Left renal cortex interstitium (tissue), 4 donors: Measurements from ENCODE around the gene ARHGAP23. TPM values are rescaled to one million over a fixed set of nuclear protein-coding genes. Genes with fewer than 3 reads are reported as not detected.
"Not testable (repeated sequence)": the region's sequence is repeated elsewhere in the genome, so short reads cannot be mapped to it uniquely, and the experiment has no call there.

Source experiments
- DNase-seq, 4 donors: peaks; one replicate each; pipeline ENCODE4 v3.0.0-alpha.2; 2013; ENCODE audit warnings: low read depth in 4 of 4, low spot score in 2 of 4, missing footprints in 1 of 4
- polyA plus RNA-seq, 4 donors: library from polyadenylated mRNA; unstranded; fragments of 120-200 nt; gene quantifications; one replicate each; pipeline ENCODE4 v1.2.1, GENCODE V29; 2013; ENCODE audit not compliant: insufficient read length in 4 of 4

The ARHGAP23 gene
- polyA plus RNA-seq, 4 donors, result 54.4 to 70.4 (median 63.1) TPM

DNA sequence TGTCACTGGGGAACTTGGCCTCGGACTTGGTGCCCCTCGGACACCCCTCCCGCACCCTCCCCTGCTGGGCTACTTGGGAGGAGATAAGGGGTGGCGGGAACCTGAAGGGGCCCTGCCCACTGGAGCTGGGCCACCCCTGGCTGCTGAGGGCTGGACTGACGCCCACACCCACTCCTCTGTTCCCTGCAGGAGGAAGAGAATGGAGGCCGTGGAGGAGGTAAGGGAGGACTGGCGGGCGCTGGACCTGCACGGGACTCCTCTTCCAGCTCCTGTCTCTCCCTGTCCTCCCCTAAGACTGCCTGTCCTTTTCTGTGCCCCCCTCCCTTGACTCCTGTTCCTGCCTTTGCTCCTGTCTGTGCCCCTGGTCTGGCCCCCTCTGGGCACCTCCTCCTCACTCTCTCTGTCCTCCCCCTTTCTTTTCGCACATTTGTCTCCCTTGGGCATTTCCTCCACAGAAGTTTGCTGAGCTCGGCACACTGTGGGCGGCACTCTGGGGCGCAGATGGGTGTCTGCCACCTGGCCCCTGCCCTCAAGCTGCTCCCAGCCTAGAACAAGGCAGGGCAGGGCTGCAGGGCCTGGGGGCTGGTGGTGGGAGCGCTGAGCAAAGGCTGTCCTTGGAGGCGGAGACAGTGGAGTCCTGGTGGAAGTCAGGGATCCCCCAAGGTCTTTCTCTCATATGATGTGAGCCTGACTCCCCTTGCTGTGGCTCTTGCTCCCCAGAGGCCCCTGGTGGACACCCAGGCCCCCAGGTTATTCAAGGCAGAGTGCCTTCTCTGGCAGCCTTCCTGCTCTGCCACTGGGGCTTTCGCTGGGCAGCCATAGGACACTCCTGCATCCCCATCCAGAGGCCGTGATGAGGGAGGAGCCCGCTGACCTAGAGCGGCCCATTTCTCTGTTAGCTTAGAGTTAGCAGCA is 32.7 kb downstream of the ARHGAP23 start:
- DNase-seq, result no peak

DNA sequence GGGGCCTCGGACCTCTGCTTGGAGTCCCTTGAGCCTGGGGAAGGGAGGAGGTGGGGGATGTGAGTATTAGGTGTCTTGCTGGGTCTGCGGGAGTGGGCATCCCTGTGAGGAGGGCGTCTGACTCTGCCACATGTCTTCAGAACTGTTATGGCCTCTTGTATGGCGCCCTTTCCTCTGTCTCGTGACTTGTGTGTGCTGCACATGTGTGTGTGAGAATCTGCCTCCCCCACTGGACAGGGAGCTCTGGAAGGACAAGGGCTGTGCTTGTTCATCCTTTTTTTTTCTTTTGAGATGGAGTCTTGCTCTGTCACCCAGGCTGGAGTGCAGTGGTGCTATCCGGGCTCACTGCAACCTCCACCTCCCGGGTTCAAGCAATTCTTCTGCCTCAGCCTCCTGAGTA is 33.4 kb downstream of the ARHGAP23 start:
- no peak for DNase-seq

DNA sequence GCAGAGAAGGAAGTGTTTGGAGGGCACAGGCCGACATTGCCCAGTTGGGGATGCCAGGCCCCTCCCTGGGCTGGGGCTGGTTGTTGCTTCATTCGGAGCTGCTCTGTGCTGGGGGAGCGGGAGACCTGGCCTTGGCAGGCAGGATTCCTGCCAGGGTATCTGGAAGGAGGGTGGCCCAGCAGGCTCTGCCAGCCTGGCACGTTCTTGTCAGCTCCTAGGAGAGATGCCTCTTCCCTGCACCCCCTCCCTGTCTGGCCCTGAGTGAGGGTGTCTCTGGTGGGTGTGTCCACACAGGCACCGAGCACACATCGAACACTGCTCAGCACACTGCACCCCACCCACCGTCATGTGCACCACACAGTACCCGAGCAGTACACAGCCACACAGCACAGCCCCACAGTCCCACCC is 35.2 kb downstream of the ARHGAP23 start:
- no peak for DNase-seq

DNA sequence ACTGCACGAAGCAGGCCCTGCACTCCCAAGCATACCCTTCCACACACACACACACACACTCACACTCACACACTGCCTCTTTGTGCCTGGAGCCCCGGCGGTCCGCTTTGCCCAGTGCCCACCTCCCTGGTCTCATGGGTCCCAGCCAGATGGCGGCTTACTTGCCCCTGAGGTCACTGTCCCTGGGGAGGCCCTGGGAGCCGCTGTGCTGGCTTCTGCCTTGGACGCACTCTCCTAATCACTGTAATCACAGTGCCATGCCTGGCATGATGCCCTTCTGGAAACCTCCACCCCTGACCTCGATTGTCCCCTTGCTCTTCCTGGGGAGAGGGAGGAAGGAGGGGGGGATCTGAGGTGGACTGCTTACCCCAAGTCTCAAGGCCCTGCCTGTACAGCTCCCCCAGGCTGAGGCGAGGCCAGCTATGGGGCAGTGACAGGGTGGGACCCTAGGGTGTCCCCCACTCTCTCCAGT is 36.0 kb downstream of the ARHGAP23 start:
- no peak for DNase-seq

DNA sequence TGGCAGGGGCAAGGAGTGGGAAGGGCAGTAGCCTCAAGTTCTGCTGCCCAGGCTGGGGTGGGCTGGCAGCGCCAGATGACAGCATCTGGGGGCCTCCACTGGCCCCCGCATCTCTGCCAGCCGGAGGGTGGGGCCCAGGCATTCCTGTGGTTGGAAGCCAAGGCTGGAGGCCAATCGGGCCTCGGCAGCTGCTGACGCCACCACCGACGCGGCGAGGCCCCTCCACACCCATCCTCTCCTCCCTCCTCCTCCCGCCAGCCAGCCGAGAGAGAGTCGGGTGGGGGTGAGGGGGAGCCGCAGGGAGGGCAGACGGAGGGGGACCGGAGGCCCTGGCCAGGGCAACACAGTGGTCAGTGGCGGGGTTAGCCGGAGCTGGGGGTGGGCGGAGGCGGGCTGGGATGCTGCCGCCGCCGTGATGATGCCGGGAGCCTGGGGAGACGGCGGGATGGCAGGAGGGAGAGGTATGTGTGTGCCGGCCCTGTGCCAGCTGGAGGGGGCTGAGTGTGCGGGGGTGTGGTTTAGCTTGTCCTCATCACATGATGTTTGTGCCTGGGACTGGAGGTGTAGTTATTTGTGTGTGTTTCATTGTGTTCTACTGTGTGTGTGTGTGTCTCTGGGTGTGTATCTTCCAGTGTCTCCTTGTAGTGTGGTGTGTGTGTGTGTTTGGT is 36.6 kb downstream of the ARHGAP23 start:
- no peak for DNase-seq

DNA sequence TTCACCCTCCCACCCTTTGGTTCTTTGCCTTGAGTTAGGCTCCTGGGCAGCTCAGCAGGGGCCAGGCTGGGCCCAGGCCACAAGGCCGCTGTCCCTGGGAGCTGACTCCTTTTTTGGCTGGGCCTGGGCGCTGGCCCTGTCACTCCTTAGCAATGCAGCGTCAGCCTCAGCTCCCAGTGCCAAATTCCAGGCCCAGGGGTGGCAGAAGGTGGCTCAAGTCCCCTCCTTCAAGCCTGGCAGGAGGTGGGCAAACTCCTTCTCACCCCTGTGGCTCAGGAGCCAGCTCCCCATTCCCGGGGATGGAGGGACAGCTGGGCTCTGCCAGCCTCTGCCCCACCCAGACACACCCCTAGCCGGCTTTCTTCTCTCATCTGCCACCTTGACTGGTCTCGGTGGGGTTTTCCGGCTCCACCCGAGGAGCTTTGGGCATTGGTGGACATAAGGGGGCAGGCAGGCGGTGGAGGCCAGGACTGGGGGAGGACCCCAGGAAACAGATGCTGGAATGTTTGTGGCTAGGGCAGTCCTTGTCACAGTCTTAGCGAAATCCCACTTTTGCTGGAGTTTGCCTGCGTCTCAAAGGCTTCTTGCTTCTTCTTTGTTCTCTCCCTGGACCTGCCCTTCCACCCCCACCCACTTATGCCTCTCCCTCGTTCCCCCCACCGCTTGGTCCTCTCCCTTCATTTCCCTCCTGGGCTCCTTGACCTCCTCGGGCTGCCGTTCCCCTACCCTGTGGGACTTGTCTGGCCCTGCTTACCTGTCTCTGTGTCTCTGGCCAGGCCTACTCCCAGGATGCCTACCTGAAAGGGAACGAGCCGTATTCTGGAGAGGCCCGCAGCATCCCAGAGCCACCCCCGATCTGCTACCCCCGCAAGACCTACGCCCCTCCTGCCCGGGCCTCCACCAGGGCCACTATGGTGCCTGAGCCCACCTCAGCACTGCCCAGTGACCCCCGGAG is 37.4 kb downstream of the ARHGAP23 start:
- no peak for DNase-seq

DNA sequence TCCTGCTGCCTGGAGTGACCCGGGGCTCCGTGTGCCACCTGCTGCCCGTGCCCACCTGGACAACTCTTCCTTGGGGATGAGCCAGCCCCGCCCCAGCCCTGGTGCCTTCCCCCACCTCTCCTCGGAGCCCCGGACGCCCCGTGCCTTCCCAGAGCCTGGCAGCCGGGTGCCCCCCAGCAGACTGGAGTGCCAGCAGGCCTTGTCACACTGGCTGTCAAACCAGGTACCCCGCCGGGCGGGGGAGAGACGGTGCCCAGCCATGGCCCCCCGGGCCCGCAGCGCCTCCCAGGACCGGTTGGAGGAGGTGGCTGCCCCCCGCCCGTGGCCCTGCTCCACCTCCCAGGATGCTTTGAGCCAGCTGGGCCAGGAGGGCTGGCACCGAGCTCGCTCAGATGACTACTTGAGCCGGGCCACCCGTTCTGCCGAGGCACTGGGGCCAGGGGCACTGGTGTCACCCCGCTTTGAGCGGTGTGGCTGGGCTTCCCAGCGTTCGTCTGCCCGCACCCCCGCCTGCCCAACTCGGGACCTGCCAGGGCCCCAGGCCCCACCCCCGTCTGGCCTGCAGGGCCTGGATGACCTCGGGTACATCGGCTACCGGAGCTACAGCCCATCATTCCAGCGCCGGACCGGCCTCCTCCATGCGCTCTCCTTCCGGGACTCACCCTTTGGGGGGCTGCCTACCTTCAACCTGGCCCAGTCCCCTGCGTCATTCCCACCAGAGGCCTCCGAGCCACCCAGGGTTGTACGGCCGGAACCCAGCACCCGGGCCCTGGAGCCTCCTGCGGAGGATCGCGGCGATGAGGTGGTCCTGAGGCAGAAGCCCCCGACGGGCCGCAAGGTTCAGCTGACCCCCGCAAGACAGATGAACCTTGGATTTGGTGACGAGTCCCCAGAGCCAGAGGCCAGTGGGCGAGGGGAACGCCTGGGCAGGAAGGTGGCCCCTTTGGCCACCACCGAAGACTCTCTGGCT is 38.4 kb downstream of the ARHGAP23 start:
- DNase-seq, result no peak

DNA sequence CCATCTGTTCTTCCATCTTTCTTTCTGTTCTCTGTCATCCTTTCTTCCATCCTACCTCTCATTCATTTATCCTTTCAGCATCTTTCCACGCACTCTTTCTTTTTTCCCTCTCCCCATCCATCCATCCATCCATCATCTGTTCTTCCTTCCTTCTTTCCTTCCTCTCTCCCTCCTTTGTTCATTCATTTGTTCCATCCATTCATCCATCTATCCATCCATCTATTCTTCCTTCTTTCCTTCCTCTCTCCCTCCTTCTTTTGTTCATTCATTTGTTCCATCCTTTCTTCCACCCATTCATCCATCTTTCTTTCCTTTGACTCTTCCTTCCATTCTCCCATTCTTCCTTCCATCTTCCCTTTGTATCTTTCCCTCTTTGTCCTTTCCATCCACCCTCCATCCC is 39.2 kb downstream of the ARHGAP23 start:
- no peak for DNase-seq

DNA sequence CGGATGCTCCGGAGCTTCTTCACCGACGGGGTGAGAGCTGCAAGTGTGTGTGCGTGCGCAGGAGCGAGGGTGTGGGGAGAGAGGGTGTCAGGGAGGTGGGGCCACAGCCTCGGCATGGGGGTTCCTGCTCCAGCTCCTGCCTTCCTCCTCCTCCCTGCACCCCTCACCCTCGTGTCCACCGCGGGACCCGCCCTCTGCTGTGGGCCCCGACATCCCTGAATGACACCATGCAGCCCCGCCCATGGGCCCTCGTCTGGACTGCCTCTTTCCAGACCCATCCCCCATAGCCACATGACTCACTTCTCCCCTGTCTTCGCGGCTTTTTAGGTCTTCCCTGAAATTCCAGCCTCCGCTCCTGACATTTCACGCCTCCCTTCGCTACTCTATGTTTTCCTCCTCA is 41.6 kb downstream of the ARHGAP23 start:
- DNase-seq, result no peak

DNA sequence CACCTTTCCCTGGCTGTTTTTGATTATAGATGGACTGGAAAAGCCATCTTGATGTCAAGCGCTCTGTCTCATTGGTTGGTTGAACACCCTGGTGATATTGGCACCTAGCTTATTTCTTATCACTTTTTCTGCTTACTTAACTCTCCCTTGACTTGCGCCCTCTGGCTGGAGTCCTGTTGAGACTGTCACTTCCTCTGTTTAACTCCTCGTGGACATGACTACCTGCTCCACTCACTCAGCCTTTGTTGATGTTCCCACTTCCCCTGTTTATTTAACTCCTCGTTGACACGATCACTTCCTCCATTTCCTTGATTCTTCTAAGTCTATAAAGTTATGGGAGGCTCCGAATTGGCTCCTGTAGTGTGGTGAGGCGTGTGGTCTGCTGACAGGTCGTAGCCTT is 43.0 kb downstream of the ARHGAP23 start:
- DNase-seq, result not testable (repeated sequence)

DNA sequence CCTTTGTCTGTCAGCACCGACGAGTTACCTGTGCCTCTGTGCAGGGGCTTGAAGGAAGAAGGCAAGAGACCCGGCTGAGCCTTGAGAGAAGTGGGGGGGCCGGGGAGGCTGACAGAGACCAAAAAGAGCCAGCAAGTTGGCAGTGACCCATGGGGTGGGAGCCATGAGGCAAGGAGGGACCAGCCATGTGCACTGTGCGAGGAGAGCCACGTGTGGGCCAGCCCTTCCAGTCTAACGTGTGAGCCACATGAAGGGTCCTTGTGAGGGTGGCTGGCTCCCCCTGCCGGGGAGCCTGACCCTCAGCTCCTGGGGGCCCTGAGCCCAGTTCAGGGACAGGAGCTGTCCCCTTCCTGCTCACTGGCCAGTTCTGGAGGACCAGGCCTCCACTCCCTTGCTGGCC is 46.4 kb downstream of the ARHGAP23 start:
- DNase-seq, result not testable (repeated sequence)

DNA sequence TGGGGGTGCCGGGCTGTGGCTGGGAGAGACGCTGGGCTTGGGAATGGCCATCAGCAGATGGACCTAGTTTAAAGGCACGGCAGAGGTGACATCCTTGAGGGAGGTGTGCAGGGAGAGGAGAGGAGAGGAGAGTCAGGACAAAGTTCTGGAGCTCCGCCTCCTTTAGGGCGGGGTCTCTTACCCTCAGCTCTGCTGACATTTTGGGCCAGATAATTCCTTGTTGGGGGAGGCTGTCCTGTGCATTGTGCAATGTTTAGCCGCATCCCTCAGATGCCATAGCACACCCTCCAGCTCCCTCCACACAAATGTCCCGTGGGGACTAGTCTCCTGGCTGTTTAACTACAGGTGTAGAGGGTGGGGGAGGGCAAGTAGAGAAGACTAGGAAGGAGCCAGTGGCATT is 48.3 kb downstream of the ARHGAP23 start:
- no peak for DNase-seq

DNA sequence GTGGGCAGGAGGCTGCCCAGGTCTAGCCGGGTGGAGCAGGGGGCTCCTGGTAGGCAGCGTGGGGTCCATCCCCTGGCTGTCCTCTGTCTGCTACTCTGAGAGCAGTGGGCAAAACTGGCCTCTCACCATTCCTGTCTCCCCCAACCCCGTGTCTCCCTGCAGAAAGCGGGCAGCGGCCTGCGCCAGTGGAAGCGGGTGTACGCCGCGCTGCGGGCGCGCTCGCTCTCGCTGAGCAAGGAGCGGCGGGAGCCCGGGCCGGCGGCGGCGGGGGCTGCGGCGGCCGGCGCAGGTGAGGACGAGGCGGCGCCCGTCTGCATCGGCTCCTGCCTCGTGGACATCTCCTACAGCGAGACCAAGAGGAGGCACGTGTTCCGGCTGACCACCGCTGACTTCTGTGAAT is 49.2 kb downstream of the ARHGAP23 start:
- not testable (repeated sequence) for DNase-seq

DNA sequence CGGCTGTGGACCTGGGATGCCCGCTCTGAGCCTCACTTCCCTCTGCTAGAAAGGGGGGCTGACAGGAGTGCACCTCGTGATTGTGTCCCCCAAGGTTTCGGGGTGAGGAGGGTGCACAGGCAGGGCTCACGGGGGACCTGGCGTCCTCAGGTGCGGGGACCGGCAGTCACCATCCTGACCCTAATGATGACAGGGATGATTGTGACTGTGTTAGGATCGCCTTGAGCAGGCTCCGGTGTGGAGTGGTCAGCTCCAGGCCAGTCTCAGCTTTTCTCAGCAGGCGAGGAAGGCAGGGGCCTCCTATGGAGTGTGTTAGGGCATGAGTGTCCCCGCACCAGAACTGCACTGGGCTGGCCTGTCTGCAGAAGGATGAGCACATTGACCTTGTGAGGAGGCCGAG is 49.7 kb downstream of the ARHGAP23 start:
- DNase-seq, result not testable (repeated sequence)

DNA sequence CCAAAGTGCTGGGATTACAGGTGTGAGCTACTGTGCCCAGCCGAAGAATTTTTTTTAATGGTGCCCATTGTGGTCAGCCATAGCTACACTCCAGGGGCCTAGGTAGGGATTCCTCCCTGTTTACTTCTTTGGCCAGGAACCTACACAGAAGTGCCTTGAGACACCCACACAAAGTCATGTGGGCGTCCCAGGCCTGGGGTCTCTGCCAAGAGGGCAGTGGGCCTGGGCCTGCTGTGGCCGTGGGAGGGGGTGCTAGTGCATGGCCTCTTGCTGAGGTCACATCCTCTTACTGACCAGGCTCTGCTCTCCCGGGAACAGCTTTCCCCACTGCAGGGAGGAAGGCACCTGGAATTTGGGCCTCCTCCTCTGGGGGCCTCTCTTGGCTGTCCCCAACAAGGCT is 50.4 kb downstream of the ARHGAP23 start:
- DNase-seq, result not testable (repeated sequence)

DNA sequence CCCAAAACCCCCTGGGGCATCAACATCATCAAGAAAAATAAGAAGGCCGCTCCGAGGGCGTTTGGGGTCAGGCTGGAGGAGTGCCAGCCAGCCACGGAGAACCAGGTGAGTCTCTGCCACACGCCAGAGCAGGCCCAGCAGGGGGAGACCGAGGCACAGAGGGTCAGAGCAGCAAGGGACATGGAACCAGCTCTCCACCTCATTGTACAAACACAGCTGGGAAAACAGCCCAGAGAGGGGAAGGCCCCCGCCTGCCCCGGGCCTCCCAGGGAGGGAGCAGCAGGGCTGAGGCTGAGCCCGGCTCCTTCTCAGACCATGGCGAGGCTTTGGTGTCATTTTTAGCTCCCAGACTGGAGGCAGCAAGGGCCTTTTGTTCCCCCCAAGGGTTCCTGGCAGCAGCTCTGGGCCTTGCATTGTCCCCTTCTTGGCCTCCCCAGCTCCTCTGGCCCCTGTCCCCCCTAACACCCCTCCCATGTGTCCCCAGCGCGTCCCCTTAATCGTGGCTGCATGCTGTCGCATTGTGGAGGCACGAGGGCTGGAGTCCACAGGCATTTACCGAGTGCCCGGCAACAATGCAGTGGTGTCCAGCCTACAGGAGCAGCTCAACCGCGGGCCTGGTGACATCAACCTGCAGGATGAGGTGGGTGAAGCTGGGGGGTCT is 53.9 kb downstream of the ARHGAP23 start:
- DNase-seq, result not testable (repeated sequence)

DNA sequence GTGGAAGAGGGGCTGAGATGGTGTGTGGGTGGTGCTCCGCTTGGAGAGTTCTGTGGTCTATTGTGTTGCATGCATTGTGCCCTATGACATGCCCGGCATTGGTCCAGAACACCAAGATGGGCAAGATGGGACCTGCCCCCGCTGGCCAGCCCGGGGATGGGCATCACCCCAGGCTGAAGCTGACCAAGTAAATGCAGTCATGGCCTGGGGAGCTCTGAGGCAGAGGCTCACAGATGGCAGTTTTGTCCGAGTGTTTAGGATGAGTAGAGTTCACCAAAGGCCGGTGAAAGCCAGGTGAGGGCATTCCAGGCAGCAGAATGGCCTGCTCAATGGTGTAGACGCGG is 54.4 kb downstream of the ARHGAP23 start:
- DNase-seq, result not testable (repeated sequence)

DNA sequence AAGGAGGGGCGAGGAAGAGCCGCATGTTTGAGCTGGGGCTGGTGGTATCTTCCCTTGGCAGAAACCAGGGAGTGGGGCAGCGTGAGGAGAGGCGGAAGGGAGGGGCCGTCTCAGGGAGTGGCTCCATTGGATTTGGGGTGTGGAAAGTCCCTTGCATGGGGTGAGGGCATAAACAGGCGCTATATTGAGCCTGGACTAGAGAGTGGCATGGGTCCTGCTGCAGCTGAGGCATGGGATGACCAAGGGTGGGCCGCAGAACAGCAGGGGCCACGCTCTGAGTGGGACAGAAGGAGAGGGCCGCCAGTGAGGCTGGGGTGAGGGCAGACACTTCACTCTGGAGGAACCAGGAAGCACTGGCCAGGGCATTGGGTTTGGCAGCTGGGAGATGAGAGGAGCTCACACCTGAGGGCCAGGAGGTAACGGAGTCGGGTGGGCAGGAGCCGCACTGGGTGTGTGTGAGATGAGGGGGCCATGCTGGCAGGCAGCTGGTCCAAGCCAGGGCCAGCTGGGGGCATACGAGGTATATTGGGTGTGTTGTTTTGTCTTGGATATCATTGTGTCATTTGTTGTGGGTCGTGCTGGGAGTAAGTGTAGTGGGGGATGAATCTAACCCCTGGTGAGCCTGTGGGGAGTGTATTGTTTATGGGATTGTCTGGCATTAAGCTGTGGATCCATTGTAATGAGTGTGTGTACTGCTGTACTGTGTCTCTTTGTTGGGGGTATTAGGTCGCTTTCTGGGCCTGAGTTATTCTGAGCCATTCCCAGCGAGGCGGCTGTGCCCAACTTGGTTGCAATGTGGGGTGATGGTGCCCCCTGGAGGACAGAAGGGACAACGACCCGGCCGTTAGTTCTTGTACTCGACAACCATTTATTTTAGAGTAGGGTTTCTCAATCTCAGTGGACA is 56.2 kb downstream of the ARHGAP23 start:
- peak in 1 of 4 donors; percentile 34 for DNase-seq
